Esophagus muscularis mucosa (tissue), 4 donors: ENCODE measurements around the gene YBX2. TPM values are rescaled to one million over a fixed set of nuclear protein-coding genes. Genes with fewer than 3 reads are reported as not detected.

Source experiments
- DNase-seq: peaks from one replicate; pipeline ENCODE4 v3.0.0-alpha.2; 2017; ENCODE audit errors: extremely low spot score
- H3K27ac ChIP-seq, 4 donors: fragments of 200-600 bp; sonication (generic); replicated peaks in 1 of 4; 1 replicate in 3 of 4; 2 replicates in 1 of 4; pipeline ENCODE4 v1.5.1; 2016 to 2019; ENCODE audit warnings: mild to moderate bottlenecking in 1 of 4
- H3K27me3 ChIP-seq, 4 donors: fragments of 200-600 bp; sonication (generic); one replicate each; pipeline versions ENCODE4 v1.5.1 to v1.6.0; 2016 to 2019
- H3K36me3 ChIP-seq, 4 donors: fragments of 200-600 bp; sonication (generic); one replicate each; pipeline ENCODE4 v1.5.1; 2016 to 2019
- H3K4me1 ChIP-seq, 4 donors: fragments of 200-600 bp; sonication (generic); one replicate each; pipeline ENCODE4 v1.5.1; 2016 to 2019
- H3K4me3 ChIP-seq, 4 donors: fragments of 200-600 bp; sonication (generic); 1 replicate in 2 of 4; 2 replicates in 2 of 4; pipeline ENCODE4 v1.5.1; 2016 to 2019; ENCODE audit warnings: mild to moderate bottlenecking in 4 of 4, moderate library complexity in 1 of 4
- H3K9me3 ChIP-seq, 4 donors: fragments of 200-600 bp; sonication (generic); 1 replicate in 3 of 4; 2 replicates in 1 of 4; pipeline ENCODE4 v1.5.1; 2016 to 2019
- EP300 ChIP-seq: sonication (generic); formaldehyde crosslinking; IDR thresholded peaks from one replicate; pipeline ENCODE4 v1.6.1; 2017; ENCODE audit warnings: antibody characterized with exemption
- POLR2A ChIP-seq: fragments of 450-650 bp; IDR thresholded peaks from one replicate; pipeline ENCODE4 v1.6.1; 2017; ENCODE audit warnings: antibody characterized with exemption, moderate library complexity, mild to moderate bottlenecking, low read depth
- POLR2AphosphoS5 ChIP-seq, 2 donors: sonication (generic); formaldehyde crosslinking; IDR thresholded peaks; one replicate each; pipeline ENCODE4 v1.6.1; 2017; ENCODE audit warnings: antibody characterized with exemption in 2 of 2
- WGBS: methylation state at CpG from one replicate; pipeline ENCODE4 v1.1.5; 2018; 5-methylcytosine and 5-hydroxymethylcytosine counted together
- intact Hi-C: fragments of 100-400 bp; cut with DNase I; formaldehyde crosslinking; loops from one replicate; pipeline ENCODE4 v1.15.1; 2023
- total RNA-seq, 4 donors: library from RNA; depleted of rRNA; stranded (reverse); fragments of >200 nt; gene quantifications; one replicate each; pipeline versions ENCODE4 v1.1.0 to v1.2.1, GENCODE V29; 2016
- TF ChIP-seq, protein P1 (sequence below), 3 experiments: fragments of 200-600 bp in 2 of 3; fragments of 450-650 bp in 1 of 3; sonication (generic) in 2 of 3; IDR thresholded peaks; one replicate each; pipeline ENCODE4 v1.5.1; 2017 to 2019; ENCODE audit warnings: antibody characterized with exemption in 3 of 3, mild to moderate bottlenecking in 2 of 3, moderate library complexity in 1 of 3

Gene YBX2
- total RNA-seq, 4 donors from 2014 or later, result 3.6 to 8.7 (median 4.4) TPM

DNA sequence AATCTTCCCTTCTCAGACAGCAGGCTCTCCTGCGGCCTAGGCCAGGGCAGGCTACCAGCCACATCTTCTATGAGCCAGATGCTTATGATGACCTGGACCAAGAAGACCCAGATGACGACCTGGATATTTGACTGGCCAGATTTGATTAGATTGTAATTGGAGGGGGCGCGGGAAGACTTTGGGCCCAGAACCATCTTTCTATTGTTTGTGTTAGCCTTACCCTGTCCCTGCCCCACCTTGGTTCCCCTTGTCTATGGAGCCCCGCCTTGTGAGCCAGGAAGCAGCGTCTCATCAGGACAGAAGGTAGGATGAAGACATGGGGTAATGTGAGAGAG, 34.9 kb downstream of the YBX2 start:
- intact Hi-C loops, result loop anchor here (10.0 kb wide), 1 partner anchor 295 kb away; the partner anchor contains the start of gene TNFSF13
- Histone ChIP-seq H3K27ac (no peak overlapping the region), H3K9me3 (no peaks in the 10 kb centered on the region), H3K36me3 (peaks cover 38 to 52% (median 51%) of the 10 kb centered on the region in 4 donors), H3K4me3 (no peak overlapping the region), H3K4me1 (peaks cover 25 to 40% (median 30%) of the 10 kb centered on the region in 4 donors), H3K27me3 (peaks cover 17 to 43% (median 35%) of the 10 kb centered on the region in 4 donors)
- no peak for DNase-seq
- WGBS, result 94% methylated on average over 6 of the region's 6 CpGs
- TF ChIP-seq, protein P1, sequence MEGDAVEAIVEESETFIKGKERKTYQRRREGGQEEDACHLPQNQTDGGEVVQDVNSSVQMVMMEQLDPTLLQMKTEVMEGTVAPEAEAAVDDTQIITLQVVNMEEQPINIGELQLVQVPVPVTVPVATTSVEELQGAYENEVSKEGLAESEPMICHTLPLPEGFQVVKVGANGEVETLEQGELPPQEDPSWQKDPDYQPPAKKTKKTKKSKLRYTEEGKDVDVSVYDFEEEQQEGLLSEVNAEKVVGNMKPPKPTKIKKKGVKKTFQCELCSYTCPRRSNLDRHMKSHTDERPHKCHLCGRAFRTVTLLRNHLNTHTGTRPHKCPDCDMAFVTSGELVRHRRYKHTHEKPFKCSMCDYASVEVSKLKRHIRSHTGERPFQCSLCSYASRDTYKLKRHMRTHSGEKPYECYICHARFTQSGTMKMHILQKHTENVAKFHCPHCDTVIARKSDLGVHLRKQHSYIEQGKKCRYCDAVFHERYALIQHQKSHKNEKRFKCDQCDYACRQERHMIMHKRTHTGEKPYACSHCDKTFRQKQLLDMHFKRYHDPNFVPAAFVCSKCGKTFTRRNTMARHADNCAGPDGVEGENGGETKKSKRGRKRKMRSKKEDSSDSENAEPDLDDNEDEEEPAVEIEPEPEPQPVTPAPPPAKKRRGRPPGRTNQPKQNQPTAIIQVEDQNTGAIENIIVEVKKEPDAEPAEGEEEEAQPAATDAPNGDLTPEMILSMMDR (IDR thresholded peaks at IDR 0.05), result no peak
- TF ChIP-seq EP300, result no peak
- no peak for TF ChIP-seq POLR2AphosphoS5 (IDR thresholded peaks at IDR 0.05)
- no peak for TF ChIP-seq POLR2A

- TF ChIP-seq POLR2A (no peak), EP300 (no peak), POLR2AphosphoS5 (IDR thresholded peaks at IDR 0.05) (no peak)
- TF ChIP-seq, protein P1 (IDR thresholded peaks at IDR 0.05), result no peak
- WGBS, result 84% methylated on average over 7 of the region's 7 CpGs
- intact Hi-C loops, result loop anchor here (10.0 kb wide), 1 partner anchor 296 kb away; the partner anchor contains the start of gene TNFSF13
- DNase-seq, result no peak
- no peaks in the 10 kb centered on the region for H3K9me3 ChIP-seq
- H3K27ac ChIP-seq, result no peak overlapping the region
- H3K4me3 ChIP-seq, result no peak overlapping the region
- H3K27me3 ChIP-seq, result peaks cover 17 to 37% (median 32%) of the 10 kb centered on the region in 4 donors
- H3K36me3 ChIP-seq, result peaks cover 40 to 58% (median 57%) of the 10 kb centered on the region in 4 donors
- H3K4me1 ChIP-seq, result peaks cover 25 to 40% (median 30%) of the 10 kb centered on the region in 4 donors
Measured at GRCh38 chr17:7258731-7259554, 35.5 kb downstream of the YBX2 start.

- no peaks in the 10 kb centered on the region for H3K9me3 ChIP-seq
- H3K27me3 ChIP-seq, result peaks cover 6 to 17% (median 12%) of the 10 kb centered on the region in 4 donors
- no peak overlapping the region for H3K4me3 ChIP-seq
- TF ChIP-seq POLR2A (no peak), EP300 (no peak), POLR2AphosphoS5 (IDR thresholded peaks at IDR 0.05) (no peak)
- TF ChIP-seq, protein P1 (IDR thresholded peaks at IDR 0.05), result no peak
- 89% methylated on average over 8 of the region's 8 CpGs for WGBS
- H3K36me3 ChIP-seq, result peaks cover 40 to 60% (median 57%) of the 10 kb centered on the region in 4 donors
- H3K27ac ChIP-seq, result no peak overlapping the region
- peaks cover 22 to 35% (median 27%) of the 10 kb centered on the region in 4 donors for H3K4me1 ChIP-seq
- DNase-seq, result no peak
- intact Hi-C loops, result loop anchor here (10.0 kb wide), 1 partner anchor 298 kb away; the partner anchor contains the start of gene TNFSF13
Measured at GRCh38 chr17:7256766-7257456, 37.5 kb downstream of the YBX2 start.

DNA sequence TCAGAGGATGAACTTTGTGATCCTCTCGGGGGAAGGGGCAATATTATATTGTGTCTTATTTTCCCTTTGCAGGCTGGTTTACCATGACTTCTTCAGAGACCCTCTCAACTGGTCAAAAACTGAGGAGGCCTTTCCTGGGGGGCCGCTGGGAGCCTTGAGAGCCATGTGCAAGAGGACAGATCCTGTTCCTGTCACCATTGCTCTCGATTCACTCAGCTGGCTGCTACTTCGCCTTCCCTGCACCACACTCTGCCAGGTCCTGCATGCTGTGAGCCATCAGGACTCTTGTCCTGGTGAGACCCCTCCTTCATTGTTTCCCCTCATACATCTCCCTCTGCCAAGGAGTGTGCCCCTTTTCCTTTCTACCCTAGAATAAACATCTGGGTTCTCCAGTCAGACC, 39.9 kb downstream of the YBX2 start:
- WGBS, result 85% methylated on average over 4 of the region's 4 CpGs
- no peak for DNase-seq
- intact Hi-C loops, result loop anchor here (10.0 kb wide), 1 partner anchor 300 kb away; the partner anchor contains the start of gene TNFSF13
- Histone ChIP-seq H3K9me3 (no peaks in the 10 kb centered on the region), H3K4me1 (peaks cover 25 to 33% (median 27%) of the 10 kb centered on the region in 4 donors), H3K27me3 (no peaks in the 10 kb centered on the region), H3K4me3 (no peak overlapping the region), H3K27ac (no peak overlapping the region), H3K36me3 (peaks cover 39 to 58% (median 55%) of the 10 kb centered on the region in 4 donors)
- TF ChIP-seq, protein P1 (IDR thresholded peaks at IDR 0.05), result no peak
- TF ChIP-seq EP300 (no peak), POLR2AphosphoS5 (IDR thresholded peaks at IDR 0.05) (no peak), POLR2A (no peak)
